Stimulated activated CD8-positive, alpha-beta memory T cell treated with anti-CD3 and anti-CD28 coated beads, Interleukin-7, amount 100 ng/mL, for 1 hour (primary cell): Measurements from ENCODE around the gene PPIP5K2.
"Not testable (repeated sequence)": the region's sequence is repeated elsewhere in the genome, so short reads cannot be mapped to it uniquely, and the experiment has no call there.

ENCODE experiments used
- DNase-seq, 2 donors: peaks; one replicate each; pipeline ENCODE4 v3.0.0-alpha.2; 2020; ENCODE audit warnings: low read depth in 2 of 2

The PPIP5K2 gene

DNA sequence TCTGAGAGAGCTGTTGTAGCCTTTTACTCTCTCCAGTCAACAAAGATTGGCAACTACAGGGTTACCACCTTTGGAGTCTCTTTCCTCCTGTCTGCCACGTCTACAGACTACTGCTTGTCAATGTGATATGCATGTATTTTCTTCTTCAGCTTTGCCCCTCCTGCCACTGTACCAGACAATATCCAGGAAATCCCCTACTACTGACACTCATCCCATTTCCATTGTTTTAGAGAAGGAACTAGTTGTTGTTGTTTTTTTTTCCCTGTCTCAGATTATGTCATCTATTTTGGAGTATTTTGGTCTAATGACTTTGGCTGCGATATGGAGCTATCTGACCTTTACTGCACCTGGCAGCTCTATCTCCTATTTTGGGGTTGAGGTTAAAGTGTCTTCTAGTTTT is 88.4 kb downstream of the PPIP5K2 start:
- DNase-seq, result no peak

DNA sequence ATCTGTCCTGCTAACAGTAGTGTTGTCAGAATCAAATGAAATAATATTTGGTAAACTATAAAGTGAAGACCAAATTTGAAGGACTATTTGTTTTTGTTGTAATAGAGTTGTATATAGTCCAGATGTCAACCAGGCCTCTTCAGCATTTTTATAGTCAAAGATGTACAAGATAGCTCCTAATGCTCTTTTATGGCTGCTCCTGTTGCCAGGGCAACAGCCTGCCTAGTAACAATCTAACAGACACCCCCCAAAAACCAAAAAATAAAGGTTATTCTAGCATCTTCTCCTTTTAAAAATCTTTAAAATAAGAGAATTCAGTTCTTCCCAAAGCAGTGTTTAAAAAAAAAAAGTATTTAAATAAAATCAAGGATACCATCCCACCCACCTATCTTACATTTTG is 89.0 kb downstream of the PPIP5K2 start:
- DNase-seq, result no peak

DNA sequence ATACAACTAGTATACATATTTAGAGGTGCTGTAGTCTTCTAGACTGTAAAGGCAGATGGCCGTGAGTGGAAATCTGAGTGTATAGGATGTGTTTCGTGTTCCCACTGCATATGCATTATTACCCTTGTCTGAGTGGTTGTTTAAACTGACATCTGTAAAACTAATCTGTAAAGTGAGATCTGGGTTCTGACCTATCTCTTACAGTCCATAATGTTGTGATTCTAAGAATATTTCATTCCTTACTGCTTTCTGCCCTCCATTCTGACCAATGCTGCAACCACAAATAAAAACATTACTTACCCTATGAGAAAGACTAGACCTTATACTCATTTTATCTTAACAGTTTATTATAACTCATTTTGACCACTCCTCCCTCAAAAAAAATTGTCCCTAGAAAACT is 90.9 kb downstream of the PPIP5K2 start:
- no peak for DNase-seq

DNA sequence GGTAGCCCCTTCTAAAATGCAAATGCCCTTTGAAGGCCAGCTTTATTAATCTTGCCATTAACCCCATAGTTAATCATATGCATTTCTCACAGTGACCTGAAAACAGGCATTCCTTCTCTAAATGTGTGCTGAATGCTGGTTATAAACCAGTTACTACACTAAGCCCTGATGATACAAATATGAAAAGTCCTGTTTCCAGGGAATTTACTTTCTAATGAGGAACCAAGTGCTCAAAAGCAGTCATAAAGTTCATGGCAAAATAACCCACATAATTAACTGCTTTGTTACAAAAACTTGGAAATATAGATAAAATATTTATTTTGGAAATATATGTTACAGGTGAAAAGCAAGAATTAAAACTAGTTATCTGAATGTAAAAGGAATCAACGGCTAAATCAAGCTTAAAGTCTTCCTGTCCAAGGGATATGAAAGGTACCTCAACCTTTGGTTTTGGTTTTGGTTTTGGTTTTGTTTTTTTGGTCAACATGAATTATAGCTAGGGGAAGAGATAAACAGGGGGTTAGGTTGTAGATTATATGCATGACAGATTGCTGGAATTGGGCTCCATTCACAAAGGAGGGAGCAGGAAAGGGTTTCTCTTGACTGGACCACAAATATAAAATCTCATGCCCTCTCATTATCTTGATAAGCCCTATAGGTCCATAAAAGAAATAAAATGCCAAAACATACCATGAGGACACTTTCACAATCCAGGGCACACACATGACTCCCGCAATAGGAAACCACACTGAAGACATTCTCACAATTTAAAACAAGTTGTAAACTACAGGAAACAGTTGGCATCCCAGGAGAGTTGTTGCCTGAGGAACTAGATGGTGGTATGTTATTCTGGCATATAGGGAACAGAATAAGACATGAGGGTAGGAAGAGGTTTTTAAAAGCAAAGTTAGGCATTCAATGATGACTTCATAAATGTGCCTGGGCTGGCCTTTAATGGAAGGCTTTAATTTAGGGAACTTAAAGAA is 91.8 kb downstream of the PPIP5K2 start:
- DNase-seq, result no peak

DNA sequence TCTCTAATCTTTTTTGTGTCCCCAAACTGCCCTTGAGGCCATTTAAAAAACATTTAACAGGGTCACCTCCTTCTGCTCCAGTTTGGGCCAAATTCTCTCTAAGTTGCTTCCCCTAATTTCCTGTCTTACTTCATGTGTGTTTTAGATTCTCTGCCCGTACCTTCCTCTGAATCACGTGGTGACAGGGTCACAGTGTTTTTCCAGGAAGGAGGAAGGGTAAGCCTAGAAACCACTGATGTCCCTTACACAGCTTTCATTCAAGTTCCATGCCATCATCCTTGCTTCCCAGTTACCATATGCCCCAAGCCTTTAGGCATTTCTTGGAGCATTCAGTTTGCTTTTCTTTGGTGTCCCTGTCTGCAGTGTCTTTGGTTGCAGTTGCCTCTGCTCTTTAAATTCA is 96.0 kb downstream of the PPIP5K2 start:
- DNase-seq, result no peak

DNA sequence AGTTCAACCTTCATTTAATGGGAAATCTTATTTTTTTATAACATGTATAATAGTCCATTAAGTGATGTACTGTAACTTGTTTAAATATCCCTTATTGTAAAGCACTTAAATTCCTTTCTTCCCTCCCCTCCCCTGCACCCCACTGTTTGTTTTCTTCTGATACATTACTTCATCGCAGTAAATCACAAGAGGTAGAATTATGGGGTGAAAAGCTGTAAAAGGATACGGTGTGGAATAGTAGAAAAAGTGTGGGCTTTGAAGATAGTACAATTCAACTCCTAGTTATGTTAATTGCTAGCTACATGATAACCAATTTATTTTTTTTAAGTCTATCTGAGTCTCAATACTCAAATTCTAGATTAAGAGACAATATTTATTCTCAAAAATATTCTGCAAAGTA is 96.6 kb downstream of the PPIP5K2 start:
- DNase-seq, result no peak

DNA sequence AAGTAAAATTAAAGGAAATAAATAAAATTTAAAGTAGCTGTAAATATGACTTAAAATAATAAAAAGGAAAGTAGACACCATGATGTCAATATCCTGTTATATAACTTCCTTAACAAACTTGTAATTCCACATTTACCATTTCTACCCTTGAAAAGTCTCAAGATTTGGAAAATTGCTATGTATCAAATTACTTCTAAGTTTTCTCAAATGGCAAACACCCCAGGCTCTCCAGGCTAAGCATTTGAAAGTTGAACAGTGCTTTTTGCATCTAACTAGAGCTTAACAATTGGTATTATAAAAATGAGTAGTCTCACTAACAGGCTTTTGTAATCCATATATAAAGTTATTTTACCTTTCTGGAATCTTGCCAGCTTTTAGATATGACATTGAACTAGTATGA is 97.0 kb downstream of the PPIP5K2 start:
- DNase-seq, result no peak

DNA sequence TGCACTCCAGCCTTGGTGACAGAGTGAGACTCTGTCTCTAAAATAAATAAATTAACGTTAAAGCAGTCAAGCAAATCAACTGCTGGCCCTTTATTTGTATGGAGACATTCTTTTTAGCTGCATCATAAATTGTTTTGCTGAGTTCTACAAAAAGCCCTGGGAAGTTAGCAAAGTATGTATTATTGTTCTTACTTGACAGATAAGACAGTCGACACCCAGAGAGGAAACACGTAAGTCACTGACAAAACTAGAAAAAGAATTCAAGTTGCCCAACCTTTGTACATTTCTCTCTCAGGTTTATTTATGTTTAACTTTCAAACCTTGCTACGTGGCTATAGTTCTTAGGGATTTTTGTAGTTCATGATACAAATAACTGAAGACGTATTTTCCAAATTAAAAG is 98.1 kb downstream of the PPIP5K2 start:
- DNase-seq, result no peak

DNA sequence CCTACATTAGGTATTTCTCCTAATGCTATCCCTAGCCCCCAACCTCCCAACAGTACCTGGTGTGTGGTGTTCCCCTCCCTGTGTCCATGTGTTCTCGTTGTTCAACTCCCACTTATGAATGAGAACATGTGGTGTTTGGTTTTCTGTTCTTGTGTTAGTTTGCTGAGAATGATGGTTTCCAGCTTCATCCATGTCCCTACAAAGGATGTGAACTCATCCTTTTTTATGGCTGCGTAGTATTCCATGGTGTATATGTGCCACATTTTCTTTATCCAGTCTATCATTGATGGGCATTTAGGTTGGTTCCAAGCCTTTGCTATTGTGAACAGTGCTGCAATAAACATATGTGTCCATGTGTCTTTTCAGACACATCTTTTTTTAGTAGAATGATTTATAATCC is 99.0 kb downstream of the PPIP5K2 start:
- DNase-seq, result not testable (repeated sequence)

DNA sequence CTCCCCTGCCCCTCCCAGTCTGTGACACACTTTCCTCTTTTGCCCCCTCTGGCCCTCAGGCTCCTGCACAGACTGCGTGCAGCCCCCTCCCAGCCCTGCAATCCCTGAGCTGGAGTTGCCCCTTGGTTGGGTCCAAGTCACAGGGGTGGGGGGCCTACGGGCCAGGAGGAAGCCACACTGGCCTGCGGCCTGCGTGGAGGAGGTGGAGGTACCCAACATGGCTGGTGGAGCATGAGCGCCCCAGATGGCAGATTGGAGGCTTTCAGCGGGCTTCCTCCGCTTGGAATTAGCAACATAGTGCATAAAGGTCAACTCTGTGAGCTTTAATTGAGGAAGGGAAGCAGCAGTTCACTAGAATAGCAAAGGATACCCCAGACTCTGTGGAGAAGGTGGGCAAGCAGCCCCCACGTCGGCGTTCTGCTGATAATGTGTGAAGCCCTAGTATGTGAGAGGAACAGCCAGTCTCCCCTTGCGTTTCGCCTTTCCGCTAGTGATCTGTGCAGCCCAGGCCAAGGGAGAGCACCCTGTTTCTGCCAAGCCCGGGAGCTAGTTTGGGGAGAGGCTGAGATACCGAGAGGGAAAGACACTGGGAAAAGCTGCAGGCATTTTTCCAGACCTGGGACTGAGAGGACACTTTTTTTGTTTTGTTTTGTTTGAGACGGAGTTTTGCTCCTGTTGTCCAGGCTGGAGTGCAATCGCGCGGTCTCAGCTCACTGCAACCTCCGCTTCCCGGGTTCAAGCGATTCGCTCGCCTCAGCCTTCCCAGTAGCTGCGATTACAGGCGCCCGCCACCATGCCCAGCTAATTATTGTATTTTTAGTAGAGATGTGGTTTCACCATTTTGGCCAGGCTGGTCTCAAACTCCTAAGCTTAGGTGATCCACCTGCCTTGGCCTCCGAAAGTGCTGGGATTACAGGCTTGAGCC is 103.2 kb downstream of the PPIP5K2 start:
- DNase-seq, result no peak

DNA sequence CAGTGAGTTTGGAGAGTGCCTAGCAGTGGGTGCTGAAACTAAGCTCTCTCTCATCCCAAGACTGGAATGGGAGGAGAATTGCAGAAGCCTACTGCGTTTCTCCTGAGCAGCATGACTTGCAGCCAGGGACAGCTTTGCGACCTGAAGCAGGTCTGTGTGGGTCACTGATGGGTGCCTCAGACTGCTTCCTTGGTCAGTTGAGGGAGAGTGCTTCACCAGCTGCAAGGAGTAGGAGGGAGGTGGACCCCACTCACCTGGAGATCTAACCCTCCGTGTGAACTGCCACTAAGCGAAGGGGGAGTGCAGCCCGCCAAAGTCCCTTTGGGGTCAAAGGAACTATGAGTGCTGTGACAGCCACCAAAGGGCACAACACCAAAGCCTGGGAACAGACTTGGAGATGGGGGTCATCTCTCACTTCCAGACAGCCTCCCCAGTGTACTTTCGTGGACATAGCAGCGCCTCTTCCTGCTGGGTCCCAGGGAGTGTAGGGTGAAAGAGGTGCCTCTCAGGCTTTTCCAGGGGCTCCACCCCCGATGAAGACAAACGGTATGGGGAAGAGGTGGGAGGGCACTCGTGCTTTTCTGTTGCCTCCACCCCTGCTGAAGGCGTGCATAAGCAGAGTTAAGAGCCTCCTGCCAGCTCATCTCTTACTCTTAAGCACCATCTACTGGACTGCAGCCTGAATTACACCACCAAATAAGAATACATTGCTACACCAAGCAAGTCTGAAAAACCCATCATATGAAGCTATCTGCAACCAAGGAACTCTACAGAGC is 104.2 kb downstream of the PPIP5K2 start:
- no peak for DNase-seq

DNA sequence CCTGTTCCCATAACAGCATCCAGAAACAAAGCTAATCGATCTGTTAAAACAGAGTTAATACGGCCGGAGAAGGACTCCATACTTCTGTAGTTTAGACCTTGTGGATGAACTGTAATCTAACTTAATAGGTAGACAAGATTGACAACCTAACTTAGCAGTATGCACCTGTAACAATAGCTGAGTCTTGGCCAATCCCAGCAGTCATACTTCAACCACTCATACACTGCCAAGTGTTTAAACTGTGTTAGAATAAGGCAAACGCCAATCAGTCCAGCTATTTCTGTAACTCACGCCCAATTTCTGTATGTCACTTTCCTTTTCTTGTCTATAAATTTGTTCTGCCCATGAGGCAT is 104.8 kb downstream of the PPIP5K2 start:
- DNase-seq, result no peak

DNA sequence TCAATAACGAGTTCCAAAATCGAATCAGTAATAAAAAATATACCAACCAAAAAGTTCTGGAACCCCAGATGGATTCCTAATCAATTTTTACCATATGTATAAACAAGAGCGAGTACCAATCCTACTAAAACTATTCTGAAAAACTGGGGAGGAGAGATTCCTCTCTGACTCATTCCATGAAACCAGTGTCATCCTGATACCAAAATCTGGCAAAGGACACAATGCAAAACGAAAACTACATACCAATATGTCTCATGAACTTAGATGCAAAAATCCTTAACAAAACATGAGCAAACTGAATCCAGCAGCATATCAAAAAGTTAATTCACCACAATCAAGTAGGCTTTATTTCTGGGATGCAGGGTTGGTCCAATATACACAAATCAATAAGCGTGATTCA is 108.0 kb downstream of the PPIP5K2 start:
- no peak for DNase-seq

DNA sequence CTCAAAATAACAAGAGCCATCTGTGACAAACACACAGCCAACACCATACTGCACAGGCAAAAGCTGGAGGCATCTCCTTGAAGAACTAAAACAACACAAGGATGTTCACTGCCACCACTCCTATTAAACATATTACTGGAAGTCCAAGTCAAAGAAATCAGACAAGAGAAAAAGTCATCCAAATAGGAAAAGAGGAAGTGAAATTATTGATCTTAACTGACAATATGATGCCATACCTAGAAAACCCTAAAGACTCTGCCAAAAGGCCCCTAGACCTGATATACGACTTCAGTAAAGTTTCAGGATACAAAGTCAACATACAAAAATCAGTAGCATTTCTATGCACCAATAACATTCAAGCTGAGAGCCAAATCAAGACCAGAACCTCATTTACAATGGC is 108.5 kb downstream of the PPIP5K2 start:
- DNase-seq, result no peak

DNA sequence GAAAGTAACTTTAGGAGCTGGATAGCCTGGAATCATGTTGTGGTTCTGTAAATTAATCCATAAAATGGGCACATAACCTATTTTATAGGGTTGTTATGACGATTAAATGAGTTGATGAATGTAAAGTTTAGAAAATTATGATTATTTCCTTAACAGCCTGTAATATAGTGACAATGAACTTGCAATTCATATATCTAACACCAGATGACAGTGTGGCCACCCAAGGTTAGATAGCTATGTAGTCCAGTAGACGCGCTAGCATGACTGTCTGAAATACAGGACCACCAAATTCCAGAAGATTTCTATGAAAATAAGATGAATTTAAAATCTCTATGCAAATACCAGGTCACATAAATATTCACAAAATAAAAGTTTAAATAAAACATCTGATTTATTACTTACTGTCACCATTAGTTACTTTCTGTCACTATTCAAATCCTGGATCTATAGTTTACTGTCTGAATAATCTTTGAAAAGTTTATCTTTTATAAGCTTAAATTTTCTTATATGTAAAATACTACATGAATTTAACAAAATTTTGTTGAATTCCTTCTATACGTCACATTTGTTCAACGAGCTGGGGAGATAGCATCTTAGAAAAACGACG is 112.4 kb downstream of the PPIP5K2 start:
- no peak for DNase-seq

DNA sequence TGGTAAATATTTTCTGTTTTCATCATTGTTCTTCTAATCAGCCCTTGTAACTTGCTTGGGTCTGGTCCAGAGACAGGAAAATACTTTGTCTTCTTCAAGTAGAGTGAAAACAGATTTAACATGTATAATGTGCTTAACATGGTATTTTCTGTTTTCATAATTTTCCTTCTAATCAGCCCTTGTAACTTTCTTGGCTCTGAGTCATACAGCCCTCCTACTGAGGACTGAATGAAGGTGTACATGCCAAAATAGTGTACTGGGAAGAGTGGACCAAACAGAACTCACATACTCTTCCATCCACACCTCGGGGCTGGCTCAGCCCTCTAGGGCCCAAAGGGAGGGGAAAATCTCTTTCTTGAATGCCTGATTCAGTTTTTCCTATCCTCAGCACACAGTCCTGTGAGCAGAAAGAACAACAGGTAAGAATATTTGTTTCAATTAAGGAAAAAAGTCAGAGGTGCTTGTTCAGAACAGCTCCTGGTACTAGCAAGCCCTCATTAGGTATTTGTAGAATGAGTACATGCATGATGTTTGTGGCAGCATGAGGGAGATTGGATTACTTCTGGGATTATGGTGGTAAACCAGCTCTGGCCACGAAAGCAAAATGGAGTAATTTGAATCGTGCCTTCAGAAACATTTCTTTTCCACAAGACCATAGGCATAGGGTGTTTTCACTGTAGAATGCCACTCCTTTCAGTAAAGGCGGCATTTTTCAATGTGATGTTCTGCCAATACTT is 114.3 kb downstream of the PPIP5K2 start:
- no peak for DNase-seq

DNA sequence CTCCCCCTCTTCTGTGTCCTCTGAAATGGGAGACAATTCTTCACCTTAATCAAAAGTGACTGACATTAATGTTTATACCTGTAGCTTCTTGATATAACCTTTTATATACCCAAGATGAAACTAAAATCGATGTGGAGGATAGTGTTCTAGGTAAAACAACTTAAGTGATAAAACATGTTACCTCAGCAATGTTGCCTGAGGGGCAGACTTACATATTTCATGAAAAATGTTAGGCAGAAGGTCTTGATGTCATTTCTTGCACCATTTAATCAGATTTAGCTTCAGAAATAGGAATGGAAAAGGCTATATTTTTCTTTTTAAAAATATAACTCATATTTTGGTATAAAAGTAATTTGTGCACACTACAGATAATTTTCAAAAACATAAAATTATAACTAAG is 115.8 kb downstream of the PPIP5K2 start:
- no peak for DNase-seq

DNA sequence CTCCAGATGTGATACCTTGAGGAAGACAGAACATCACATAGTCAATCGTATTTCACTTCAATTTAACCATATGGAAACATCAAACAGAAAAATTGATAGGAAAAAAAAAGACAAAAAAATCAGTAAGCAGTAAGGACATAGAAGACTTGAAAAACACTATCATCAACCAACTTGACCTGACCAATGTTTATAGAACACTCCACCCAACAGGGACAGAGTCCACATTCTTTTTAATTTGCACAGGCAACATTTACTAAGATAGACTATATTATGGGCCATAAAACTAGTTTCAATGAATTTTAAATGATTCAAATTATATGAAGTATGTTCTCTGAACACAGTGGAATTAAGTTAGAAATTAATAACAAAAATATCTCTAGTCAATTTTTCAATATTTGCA is 117.7 kb downstream of the PPIP5K2 start:
- DNase-seq, result no peak

DNA sequence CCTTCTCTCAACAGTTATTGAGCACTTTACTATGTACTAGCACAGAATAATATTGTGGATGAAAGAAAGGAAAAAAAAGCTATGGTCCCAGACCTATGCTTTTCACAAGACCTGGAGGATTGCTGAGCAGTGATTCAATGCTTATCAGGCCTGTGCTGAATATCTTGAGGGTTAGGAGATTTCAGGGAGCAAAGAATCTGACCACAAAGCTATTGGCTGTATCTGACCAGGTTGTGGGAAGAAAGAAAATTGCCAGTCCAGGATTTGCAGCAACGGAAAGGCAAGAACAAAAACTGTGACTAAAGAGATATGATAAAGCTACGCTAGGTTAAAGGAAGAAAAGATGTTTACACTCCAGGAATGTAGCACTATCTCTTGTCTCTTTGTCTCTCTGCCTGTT is 123.6 kb downstream of the PPIP5K2 start:
- no peak for DNase-seq

DNA sequence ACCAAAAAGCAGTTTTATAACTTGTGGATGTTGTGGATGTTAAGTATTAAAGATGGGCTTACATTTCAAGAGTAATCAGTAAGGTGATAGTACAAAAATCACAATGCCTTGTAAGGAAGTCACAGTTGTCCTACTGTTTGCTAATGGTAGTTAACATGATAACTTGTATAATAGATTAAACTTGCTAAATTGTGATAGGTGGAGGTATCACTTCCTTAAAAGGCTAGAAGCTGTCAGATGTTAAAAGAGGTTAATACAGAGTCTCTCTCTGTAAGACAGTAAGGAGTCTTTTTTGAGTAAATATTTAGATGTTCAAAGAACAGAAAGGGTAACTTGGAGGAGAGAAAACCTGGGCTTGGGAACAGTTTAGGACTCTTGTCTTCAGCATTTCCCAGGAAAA is 124.3 kb downstream of the PPIP5K2 start:
- no peak for DNase-seq

DNA sequence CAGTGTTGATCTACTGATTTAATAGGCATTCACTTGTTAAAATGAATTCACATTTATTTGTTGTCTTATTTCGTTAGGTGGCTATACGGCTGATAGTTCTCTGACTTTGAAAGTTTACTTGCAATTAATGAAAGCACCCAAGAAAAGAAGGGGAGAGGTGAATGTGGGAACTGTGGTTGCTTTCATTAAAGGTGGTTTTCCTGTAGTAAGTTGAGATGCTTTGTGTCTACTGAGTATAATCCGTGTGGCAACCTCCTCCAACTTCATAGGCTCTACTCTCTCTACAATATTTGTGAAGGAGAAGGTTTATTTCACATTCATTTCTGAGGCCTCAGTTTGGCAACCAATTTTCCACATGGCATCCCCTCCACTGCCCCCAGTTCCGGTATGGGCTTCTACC is 125.7 kb downstream of the PPIP5K2 start:
- no peak for DNase-seq
